PC-3 (cell line): ENCODE measurements around the gene MIEN1.

ENCODE experiments used
- EZH2 ChIP-seq: fragments of 300-600 bp; sonication (generic); IDR thresholded peaks from one replicate; pipeline ENCODE4 v1.6.1; 2017; ENCODE audit warnings: antibody characterized with exemption, mild to moderate bottlenecking, low read length; ENCODE audit not compliant: unreplicated experiment
- EZH2phosphoT487 ChIP-seq: fragments of 300-600 bp; sonication (generic); IDR thresholded peaks from 2 replicates; pipeline ENCODE4 v1.6.1; 2018; ENCODE audit warnings: mild to moderate bottlenecking, antibody characterized with exemption, low read length, borderline replicate concordance
- TF ChIP-seq, protein P1 (sequence below): fragments of 300-600 bp; sonication (generic); conservative IDR thresholded peaks from 2 replicates; pipeline ENCODE4 v1.5.1; 2017; ENCODE audit warnings: antibody characterized with exemption, low read depth, mild to moderate bottlenecking, low read length

DNA sequence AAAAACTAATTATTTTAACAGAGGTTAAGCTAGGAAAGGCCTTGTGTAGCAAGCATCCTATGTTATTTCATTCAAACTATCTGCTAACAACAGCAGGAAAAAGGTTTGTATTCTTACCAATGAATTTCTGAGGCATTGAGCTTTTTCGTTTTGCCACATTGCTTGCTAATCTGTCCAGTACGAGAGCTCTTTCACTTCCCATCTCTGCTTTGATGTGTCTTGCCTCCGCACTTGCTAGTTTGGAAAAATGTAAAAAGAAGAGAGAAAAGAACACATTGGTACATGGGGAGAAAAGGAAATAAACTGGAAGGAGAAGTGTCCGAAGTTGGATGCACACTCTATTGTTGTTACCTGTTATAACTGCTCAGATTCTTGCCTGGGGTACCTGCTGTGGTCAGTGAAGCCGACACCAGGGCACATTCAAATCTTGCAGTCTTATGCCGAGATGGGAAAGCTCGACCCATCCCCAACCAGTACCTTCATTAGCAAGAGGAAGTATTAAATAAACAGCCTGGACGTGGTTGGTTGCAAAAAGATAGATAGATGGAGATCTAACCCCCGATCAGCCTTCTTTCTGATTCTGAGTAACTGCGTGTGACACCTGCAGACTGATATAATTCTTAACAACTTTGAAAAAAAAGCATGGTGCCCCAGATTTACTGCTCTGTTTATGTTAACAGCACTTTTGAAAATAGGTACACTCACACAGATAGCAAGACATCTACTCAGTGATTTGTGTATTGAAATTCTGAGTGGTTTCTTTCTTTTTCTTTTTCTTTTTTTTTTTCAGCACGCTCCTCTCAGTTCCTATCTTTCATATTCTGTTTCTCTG, 47.4 kb upstream of the MIEN1 start:
- TF ChIP-seq, protein P1, sequence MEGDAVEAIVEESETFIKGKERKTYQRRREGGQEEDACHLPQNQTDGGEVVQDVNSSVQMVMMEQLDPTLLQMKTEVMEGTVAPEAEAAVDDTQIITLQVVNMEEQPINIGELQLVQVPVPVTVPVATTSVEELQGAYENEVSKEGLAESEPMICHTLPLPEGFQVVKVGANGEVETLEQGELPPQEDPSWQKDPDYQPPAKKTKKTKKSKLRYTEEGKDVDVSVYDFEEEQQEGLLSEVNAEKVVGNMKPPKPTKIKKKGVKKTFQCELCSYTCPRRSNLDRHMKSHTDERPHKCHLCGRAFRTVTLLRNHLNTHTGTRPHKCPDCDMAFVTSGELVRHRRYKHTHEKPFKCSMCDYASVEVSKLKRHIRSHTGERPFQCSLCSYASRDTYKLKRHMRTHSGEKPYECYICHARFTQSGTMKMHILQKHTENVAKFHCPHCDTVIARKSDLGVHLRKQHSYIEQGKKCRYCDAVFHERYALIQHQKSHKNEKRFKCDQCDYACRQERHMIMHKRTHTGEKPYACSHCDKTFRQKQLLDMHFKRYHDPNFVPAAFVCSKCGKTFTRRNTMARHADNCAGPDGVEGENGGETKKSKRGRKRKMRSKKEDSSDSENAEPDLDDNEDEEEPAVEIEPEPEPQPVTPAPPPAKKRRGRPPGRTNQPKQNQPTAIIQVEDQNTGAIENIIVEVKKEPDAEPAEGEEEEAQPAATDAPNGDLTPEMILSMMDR, result no peak
- TF ChIP-seq EZH2, result no peak
- no peak for TF ChIP-seq EZH2phosphoT487
